ENCODE measurements around the gene PIP5KL1.

DNA sequence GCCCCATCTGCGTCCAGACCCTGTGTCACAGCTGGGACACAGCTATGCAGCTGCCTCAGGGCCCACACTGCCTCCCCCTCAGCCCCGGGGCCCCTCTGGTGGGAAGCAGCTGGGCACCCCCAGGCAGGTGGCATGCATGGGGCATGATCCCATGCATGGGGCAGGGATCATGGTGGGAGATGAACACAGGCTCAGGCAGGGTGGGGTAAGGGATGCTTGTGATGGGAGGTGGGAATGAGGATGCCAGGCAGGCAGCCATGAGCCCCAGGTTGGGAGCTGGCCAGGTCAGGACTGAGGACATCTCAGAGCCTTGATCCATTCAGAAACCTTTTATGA, 30.5 kb upstream of the PIP5KL1 start:
- TF ChIP-seq, protein P1, sequence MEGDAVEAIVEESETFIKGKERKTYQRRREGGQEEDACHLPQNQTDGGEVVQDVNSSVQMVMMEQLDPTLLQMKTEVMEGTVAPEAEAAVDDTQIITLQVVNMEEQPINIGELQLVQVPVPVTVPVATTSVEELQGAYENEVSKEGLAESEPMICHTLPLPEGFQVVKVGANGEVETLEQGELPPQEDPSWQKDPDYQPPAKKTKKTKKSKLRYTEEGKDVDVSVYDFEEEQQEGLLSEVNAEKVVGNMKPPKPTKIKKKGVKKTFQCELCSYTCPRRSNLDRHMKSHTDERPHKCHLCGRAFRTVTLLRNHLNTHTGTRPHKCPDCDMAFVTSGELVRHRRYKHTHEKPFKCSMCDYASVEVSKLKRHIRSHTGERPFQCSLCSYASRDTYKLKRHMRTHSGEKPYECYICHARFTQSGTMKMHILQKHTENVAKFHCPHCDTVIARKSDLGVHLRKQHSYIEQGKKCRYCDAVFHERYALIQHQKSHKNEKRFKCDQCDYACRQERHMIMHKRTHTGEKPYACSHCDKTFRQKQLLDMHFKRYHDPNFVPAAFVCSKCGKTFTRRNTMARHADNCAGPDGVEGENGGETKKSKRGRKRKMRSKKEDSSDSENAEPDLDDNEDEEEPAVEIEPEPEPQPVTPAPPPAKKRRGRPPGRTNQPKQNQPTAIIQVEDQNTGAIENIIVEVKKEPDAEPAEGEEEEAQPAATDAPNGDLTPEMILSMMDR (IDR thresholded peaks at IDR 0.05; ENCODE audit: low read depth, low read length) = no peak
- TF ChIP-seq EZH2phosphoT487 (IDR thresholded peaks at IDR 0.05; ENCODE audit: low read depth) = no peak

All from OCI-LY3 (cell line).